K562 (cell line): ENCODE results near the gene GSDME. TPM values are rescaled to one million over a fixed set of nuclear protein-coding genes. Genes with fewer than 3 reads are reported as not detected.

Experiments used
- BCL6 ChIP-seq: fragments of 250-450 bp; sonication (Bioruptor Pico); IDR thresholded peaks from 2 replicates; pipeline ENCODE4 v1.4.0; 2020
- BRF1 ChIP-seq: IDR thresholded peaks from 3 replicates; pipeline ENCODE4 v1.6.1; 2011; ENCODE audit warnings: borderline replicate concordance, mild to moderate bottlenecking; ENCODE audit not compliant: insufficient read length; ENCODE audit errors: extremely low read depth
- CBFB ChIP-seq: sonication (generic); formaldehyde crosslinking; IDR thresholded peaks from 2 replicates; pipeline ENCODE4 v1.4.0; 2020; ENCODE audit warnings: mild to moderate bottlenecking, missing genetic modification reagents
- CREB1 ChIP-seq, 2 experiments: sonication (generic) in 1 of 2; formaldehyde crosslinking in 1 of 2; IDR thresholded peaks; 2 replicates each; pipeline versions ENCODE4 v1.6.1 to v1.8.0; 2012 to 2022; ENCODE audit warnings: inconsistent platforms in 1 of 2, mild to moderate bottlenecking in 1 of 2, missing genetic modification reagents in 1 of 2, moderate library complexity in 1 of 2
- FOXM1 ChIP-seq, 2 experiments: fragments of 450-650 bp in 1 of 2; sonication (generic) in 1 of 2; formaldehyde crosslinking in 1 of 2; IDR thresholded peaks; 2 replicates each; pipeline versions ENCODE4 v1.6.1 to v1.9.0; 2017 to 2022; ENCODE audit warnings: low read depth in 2 of 2, mild to moderate bottlenecking in 2 of 2, missing genetic modification reagents in 1 of 2, moderate library complexity in 1 of 2
- HMG20B ChIP-seq: fragments of 250-450 bp; sonication (Bioruptor Pico); IDR thresholded peaks from 2 replicates; pipeline ENCODE4 v1.5.0; 2021; ENCODE audit warnings: mild to moderate bottlenecking
- JUN ChIP-seq, 2 experiments: sonication (generic) in 1 of 2; formaldehyde crosslinking in 1 of 2; IDR thresholded peaks; 2 replicates each; pipeline versions ENCODE4 v1.6.1 to v1.8.0; 2012 to 2022; ENCODE audit warnings: borderline replicate concordance in 2 of 2, mild to moderate bottlenecking in 2 of 2, improper control_type of control experiment in 1 of 2, low read depth in 1 of 2, low read length in 1 of 2, missing genetic modification reagents in 1 of 2
- L3MBTL2 ChIP-seq: fragments of 450-650 bp; IDR thresholded peaks from 2 replicates; pipeline ENCODE4 v1.6.1; 2016; ENCODE audit warnings: mild to moderate bottlenecking, moderate library complexity
- MEF2A ChIP-seq: IDR thresholded peaks from 2 replicates; pipeline ENCODE4 v1.6.1; 2011; ENCODE audit warnings: low read depth, mild to moderate bottlenecking, low read length, moderate library complexity; ENCODE audit not compliant: control insufficient read depth
- MXI1 ChIP-seq: IDR thresholded peaks from 2 replicates; pipeline ENCODE4 v1.6.1; 2011; ENCODE audit warnings: low read depth, mild to moderate bottlenecking, improper control_type of control experiment, low read length
- NR3C1 ChIP-seq: sonication (generic); formaldehyde crosslinking; IDR thresholded peaks from 2 replicates; pipeline ENCODE4 v1.8.1; 2022; ENCODE audit warnings: missing genetic modification reagents
- POLR2A ChIP-seq: fragments of 450-650 bp; conservative IDR thresholded peaks from 2 replicates; pipeline ENCODE4 v1.6.1; 2016
- U2AF1 ChIP-seq: fragments of 200-400 bp; formaldehyde crosslinking; optimal IDR thresholded peaks from 2 replicates; pipeline ENCODE3; 2017; ENCODE audit warnings: mild to moderate bottlenecking, low read depth, low read length, moderate library complexity
- ZFP36 ChIP-seq: fragments of 150-350 bp; IDR thresholded peaks from 2 replicates; pipeline ENCODE4 v1.6.1; 2018; ENCODE audit warnings: low read length, low read depth; ENCODE audit not compliant: partially characterized antibody
- polyA plus RNA-seq, 8 experiments: library from polyadenylated mRNA; depleted of rRNA in 4 of 8; stranded (reverse) in 5 of 8; unstranded in 3 of 8; fragments of >200 nt; fragmentation: Nextera tagmentation in 2 of 8; fragmentation: Illumina TruSeq in 1 of 8; extraction: Ambion mirVana in 2 of 8; extraction: Trizol in 1 of 8; gene quantifications; 2 replicates each; pipeline versions ENCODE4 v1.2.1 to v1.2.3, GENCODE V29; 2011 to 2014; ENCODE audit warnings: inconsistent platforms in 1 of 8, missing spikeins in 1 of 8
- total RNA-seq, 7 experiments: library from RNA; depleted of rRNA in 6 of 7; stranded (reverse); fragments of >200 nt in 6 of 7; fragmentation: Illumina TruSeq in 2 of 7; extraction: Trizol in 2 of 7; gene quantifications; 2 replicates each; pipeline versions ENCODE4 v1.2.1 to v1.2.3, GENCODE V29; 2011 to 2021; ENCODE audit warnings: low replicate concordance in 1 of 7
- TF ChIP-seq, protein P1 (sequence below), 3 experiments: fragments of 200-800 bp in 1 of 3; sonication (Bioruptor generic) in 1 of 3; sonication (generic) in 1 of 3; formaldehyde crosslinking in 1 of 3; IDR thresholded peaks; 2 replicates each; pipeline versions ENCODE4 v1.6.1 to v1.8.0; 2016 to 2022; ENCODE audit warnings: mild to moderate bottlenecking in 2 of 3, missing compliant biosample characterization in 2 of 3, missing genetic modification characterization in 2 of 3, missing genetic modification reagents in 1 of 3
- TF ChIP-seq, protein P2 (sequence below): fragments of 200-400 bp; formaldehyde crosslinking; IDR thresholded peaks from 2 replicates; pipeline ENCODE4 v1.6.1; 2017; ENCODE audit warnings: mild to moderate bottlenecking, low read depth, low read length, moderate library complexity
- TF ChIP-seq, protein P3 (sequence below): sonication (generic); formaldehyde crosslinking; IDR thresholded peaks from 2 replicates; pipeline ENCODE4 v1.8.0; 2022; ENCODE audit warnings: missing genetic modification reagents, mild to moderate bottlenecking, borderline replicate concordance

Gene GSDME
- total and polyA plus RNA-seq, 9 of the 15 experiments (the other 6 are each of a cell fraction or from before 2014, with no cell fraction given) = 0.37 to 1.9 (median 0.62) TPM

DNA sequence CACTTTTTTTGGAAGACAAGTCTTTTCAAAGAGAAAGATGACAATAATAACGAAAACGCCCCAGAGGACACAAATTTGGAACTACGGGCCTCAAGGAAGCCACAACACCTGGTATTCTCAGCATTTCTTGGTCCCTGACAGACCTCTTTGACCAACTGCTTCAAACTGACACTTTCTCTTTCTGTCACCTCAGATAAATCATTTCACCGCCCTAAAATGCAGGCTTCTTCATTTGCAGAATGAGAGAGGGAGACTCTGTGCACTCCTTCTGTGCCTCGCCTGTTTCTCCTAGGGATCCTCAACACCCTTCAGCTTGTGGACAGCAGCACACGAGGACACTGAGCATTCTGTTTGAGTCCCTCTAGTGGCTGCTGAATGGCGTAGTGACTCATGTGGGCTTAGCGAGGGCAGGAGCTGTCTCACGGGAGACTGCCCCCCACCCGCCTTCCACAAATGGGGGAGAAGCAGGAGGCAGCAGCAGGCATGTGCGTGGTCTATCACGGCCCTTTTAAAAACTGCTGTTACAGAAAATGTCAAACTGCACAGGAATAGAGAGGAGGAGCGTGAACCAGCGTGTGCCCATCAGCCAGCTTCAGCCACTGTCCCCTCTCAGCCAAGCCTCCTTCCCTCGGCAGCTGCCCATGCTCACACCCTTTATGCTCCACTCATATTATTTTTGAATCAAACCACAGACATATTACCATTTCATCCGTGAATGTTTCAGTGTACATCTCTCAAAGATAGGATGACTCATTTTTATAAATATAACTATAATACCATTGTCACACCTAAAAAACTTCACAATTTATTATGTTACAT, 41.4 kb downstream of the GSDME start (continued):
- TF ChIP-seq MEF2A (no peak), CREB1 (IDR thresholded peaks at IDR 0.05) (no peak), CREB1 (CRISPR knock-in tag; IDR thresholded peaks at IDR 0.05) (0 out of 2 replicates have a peak, but pooled peaks have one; percentile 53), ZFP36 (no peak), FOXM1 (IDR thresholded peaks at IDR 0.05; ENCODE audit: low read depth) (no peak), FOXM1 (CRISPR knock-in tag; IDR thresholded peaks at IDR 0.05; ENCODE audit: low read depth) (no peak), HMG20B (CRISPR knock-in tag) (no peak), BCL6 (CRISPR knock-in tag) (no peak), CBFB (CRISPR knock-in tag) (no peak), JUN (IDR thresholded peaks at IDR 0.05; ENCODE audit: borderline replicate concordance, low read depth, low read length) (0 out of 2 replicates have a peak, but pooled peaks have one; percentile 11), JUN (CRISPR knock-in tag; IDR thresholded peaks at IDR 0.05; ENCODE audit: borderline replicate concordance) (no peak), U2AF1 (no peak), NR3C1 (no peak), POLR2A (no peak), MXI1 (no peak), L3MBTL2 (peak; percentile 84), BRF1 (no peak)
- TF ChIP-seq, protein P1, sequence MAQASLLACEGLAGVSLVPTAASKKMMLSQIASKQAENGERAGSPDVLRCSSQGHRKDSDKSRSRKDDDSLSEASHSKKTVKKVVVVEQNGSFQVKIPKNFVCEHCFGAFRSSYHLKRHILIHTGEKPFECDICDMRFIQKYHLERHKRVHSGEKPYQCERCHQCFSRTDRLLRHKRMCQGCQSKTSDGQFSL (CRISPR knock-in tag; IDR thresholded peaks at IDR 0.05) = no peak; the same call in 1 of the 2 replicates
- TF ChIP-seq, protein P1 (tag; IDR thresholded peaks at IDR 0.05) = no peak
- TF ChIP-seq, protein P2, sequence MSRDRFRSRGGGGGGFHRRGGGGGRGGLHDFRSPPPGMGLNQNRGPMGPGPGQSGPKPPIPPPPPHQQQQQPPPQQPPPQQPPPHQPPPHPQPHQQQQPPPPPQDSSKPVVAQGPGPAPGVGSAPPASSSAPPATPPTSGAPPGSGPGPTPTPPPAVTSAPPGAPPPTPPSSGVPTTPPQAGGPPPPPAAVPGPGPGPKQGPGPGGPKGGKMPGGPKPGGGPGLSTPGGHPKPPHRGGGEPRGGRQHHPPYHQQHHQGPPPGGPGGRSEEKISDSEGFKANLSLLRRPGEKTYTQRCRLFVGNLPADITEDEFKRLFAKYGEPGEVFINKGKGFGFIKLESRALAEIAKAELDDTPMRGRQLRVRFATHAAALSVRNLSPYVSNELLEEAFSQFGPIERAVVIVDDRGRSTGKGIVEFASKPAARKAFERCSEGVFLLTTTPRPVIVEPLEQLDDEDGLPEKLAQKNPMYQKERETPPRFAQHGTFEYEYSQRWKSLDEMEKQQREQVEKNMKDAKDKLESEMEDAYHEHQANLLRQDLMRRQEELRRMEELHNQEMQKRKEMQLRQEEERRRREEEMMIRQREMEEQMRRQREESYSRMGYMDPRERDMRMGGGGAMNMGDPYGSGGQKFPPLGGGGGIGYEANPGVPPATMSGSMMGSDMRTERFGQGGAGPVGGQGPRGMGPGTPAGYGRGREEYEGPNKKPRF = no peak
- TF ChIP-seq, protein P3, sequence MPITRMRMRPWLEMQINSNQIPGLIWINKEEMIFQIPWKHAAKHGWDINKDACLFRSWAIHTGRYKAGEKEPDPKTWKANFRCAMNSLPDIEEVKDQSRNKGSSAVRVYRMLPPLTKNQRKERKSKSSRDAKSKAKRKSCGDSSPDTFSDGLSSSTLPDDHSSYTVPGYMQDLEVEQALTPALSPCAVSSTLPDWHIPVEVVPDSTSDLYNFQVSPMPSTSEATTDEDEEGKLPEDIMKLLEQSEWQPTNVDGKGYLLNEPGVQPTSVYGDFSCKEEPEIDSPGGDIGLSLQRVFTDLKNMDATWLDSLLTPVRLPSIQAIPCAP = no peak
